HepG2 (cell line): ENCODE measurements around the gene PCGF2. TPM values are rescaled to one million over a fixed set of nuclear protein-coding genes. Genes with fewer than 3 reads are reported as not detected.

Source experiments
- ARNT ChIP-seq: fragments of 450-650 bp; IDR thresholded peaks from 2 replicates; pipeline ENCODE4 v1.6.1; 2017
- CCDC6 ChIP-seq: sonication (generic); formaldehyde crosslinking; IDR thresholded peaks from 2 replicates; pipeline ENCODE4 v1.8.1; 2022; ENCODE audit warnings: mild to moderate bottlenecking, missing genetic modification reagents, moderate library complexity
- DPF2 ChIP-seq: sonication (generic); formaldehyde crosslinking; IDR thresholded peaks from 2 replicates; pipeline ENCODE4 v1.4.0; 2020; ENCODE audit warnings: mild to moderate bottlenecking, low read depth, missing genetic modification reagents, borderline replicate concordance
- FUBP1 ChIP-seq: sonication (generic); formaldehyde crosslinking; IDR thresholded peaks from 2 replicates; pipeline ENCODE4 v1.5.1; 2020; ENCODE audit warnings: missing genetic modification reagents, mild to moderate bottlenecking, borderline replicate concordance
- HBP1 ChIP-seq: IDR thresholded peaks from 2 replicates; pipeline ENCODE4 v1.6.1; 2016; ENCODE audit warnings: low read depth, control low read depth
- JARID2 ChIP-seq: sonication (generic); formaldehyde crosslinking; IDR thresholded peaks from 2 replicates; pipeline ENCODE4 v1.8.1; 2023; ENCODE audit warnings: missing genetic modification reagents, inconsistent platforms; ENCODE audit not compliant: insufficient replicate concordance
- LCORL ChIP-seq, 2 experiments: fragments of 450-650 bp in 1 of 2; sonication (generic) in 1 of 2; formaldehyde crosslinking in 1 of 2; IDR thresholded peaks; 2 replicates each; pipeline versions ENCODE4 v1.5.0 to v1.6.1; 2017 to 2020; ENCODE audit warnings: antibody characterized with exemption in 1 of 2, missing genetic modification reagents in 1 of 2
- NRL ChIP-seq: sonication (generic); formaldehyde crosslinking; IDR thresholded peaks from 2 replicates; pipeline ENCODE4 v1.5.0; 2020; ENCODE audit warnings: missing genetic modification reagents, mild to moderate bottlenecking, moderate library complexity, borderline replicate concordance
- PPARG ChIP-seq: conservative IDR thresholded peaks from 2 replicates; pipeline ENCODE4 v1.6.1; 2016; ENCODE audit warnings: missing biosample characterization, missing genetic modification reagents
- RBM22 ChIP-seq: fragments of 200-400 bp; formaldehyde crosslinking; optimal IDR thresholded peaks from 2 replicates; pipeline ENCODE3; 2017; ENCODE audit warnings: mild to moderate bottlenecking, low read length, moderate library complexity
- RCOR2 ChIP-seq: IDR thresholded peaks from 2 replicates; pipeline ENCODE4 v1.6.1; 2016; ENCODE audit warnings: missing biosample characterization, missing genetic modification reagents
- SOX13 ChIP-seq, 3 experiments: fragments of 450-650 bp in 1 of 3; sonication (generic) in 1 of 3; formaldehyde crosslinking in 1 of 3; IDR thresholded peaks in 2 of 3; conservative IDR thresholded peaks in 1 of 3; 2 replicates each; pipeline versions ENCODE4 v1.5.0 to v1.6.1; 2016 to 2020; ENCODE audit warnings: antibody characterized with exemption in 1 of 3, mild to moderate bottlenecking in 1 of 3, missing compliant biosample characterization in 1 of 3, missing genetic modification reagents in 1 of 3, moderate library complexity in 1 of 3
- ZBTB7A ChIP-seq: sonication (generic); formaldehyde crosslinking; IDR thresholded peaks from 2 replicates; pipeline ENCODE4 v1.8.0; 2022; ENCODE audit warnings: mild to moderate bottlenecking, missing genetic modification reagents
- ZFP36L2 ChIP-seq: sonication (generic); formaldehyde crosslinking; IDR thresholded peaks from 2 replicates; pipeline ENCODE4 v1.4.0; 2020; ENCODE audit warnings: missing genetic modification reagents
- ZNF160 ChIP-seq: sonication (generic); formaldehyde crosslinking; IDR thresholded peaks from 2 replicates; pipeline ENCODE4 v1.8.0; 2022; ENCODE audit warnings: mild to moderate bottlenecking, inconsistent platforms, missing genetic modification reagents
- ZNF337 ChIP-seq: sonication (generic); formaldehyde crosslinking; IDR thresholded peaks from 2 replicates; pipeline ENCODE4 v1.5.1; 2020; ENCODE audit warnings: missing genetic modification reagents, low read depth, mild to moderate bottlenecking, borderline replicate concordance
- ZNF567 ChIP-seq: sonication (generic); formaldehyde crosslinking; IDR thresholded peaks from 2 replicates; pipeline ENCODE4 v1.8.1; 2023; ENCODE audit warnings: mild to moderate bottlenecking, missing genetic modification reagents, borderline replicate concordance
- ZNF703 ChIP-seq: sonication (generic); formaldehyde crosslinking; IDR thresholded peaks from 2 replicates; pipeline ENCODE4 v1.5.1; 2020; ENCODE audit warnings: missing genetic modification reagents, mild to moderate bottlenecking, moderate library complexity, borderline replicate concordance
- ZNF883 ChIP-seq: sonication (generic); formaldehyde crosslinking; IDR thresholded peaks from 2 replicates; pipeline ENCODE4 v1.5.1; 2020; ENCODE audit warnings: mild to moderate bottlenecking, missing genetic modification reagents; ENCODE audit errors: not compliant biosample characterization
- polyA plus RNA-seq, 8 experiments: library from polyadenylated mRNA; depleted of rRNA in 3 of 8; stranded (reverse) in 7 of 8; unstranded in 1 of 8; fragments of >200 nt; fragmentation: Illumina TruSeq in 4 of 8; extraction: Trizol in 4 of 8; gene quantifications; 2 replicates each; pipeline versions ENCODE4 v1.2.1 to v1.2.3, GENCODE V29; 2011 to 2016; ENCODE audit warnings: low read depth in 4 of 8, missing spikeins in 1 of 8, mixed read lengths in 1 of 8; ENCODE audit not compliant: insufficient read depth in 1 of 8
- total RNA-seq, 5 experiments: library from RNA; depleted of rRNA; stranded (reverse); fragments of >200 nt; fragmentation: Illumina TruSeq; extraction: Trizol; gene quantifications; 2 replicates each; pipeline ENCODE4 v1.2.3, GENCODE V29; 2016; ENCODE audit warnings: low read depth in 1 of 5
- TF ChIP-seq, protein P1 (sequence below), 2 experiments: sonication (generic) in 1 of 2; formaldehyde crosslinking in 1 of 2; IDR thresholded peaks; 2 replicates each; pipeline versions ENCODE4 v1.6.1 to v1.9.0; 2014 to 2022; ENCODE audit warnings: antibody characterized with exemption in 1 of 2, borderline replicate concordance in 1 of 2, inconsistent platforms in 1 of 2, low read depth in 1 of 2, missing genetic modification reagents in 1 of 2

Gene PCGF2
- total and polyA plus RNA-seq, 2 of the 13 experiments (the other 11 are each of a cell fraction or from before 2014, with no cell fraction given) = 11.6 to 29.4 TPM

GRCh38 chr17:38716368-38717005 is 31.6 kb downstream of the PCGF2 start (continued):
- TF ChIP-seq, protein P1, sequence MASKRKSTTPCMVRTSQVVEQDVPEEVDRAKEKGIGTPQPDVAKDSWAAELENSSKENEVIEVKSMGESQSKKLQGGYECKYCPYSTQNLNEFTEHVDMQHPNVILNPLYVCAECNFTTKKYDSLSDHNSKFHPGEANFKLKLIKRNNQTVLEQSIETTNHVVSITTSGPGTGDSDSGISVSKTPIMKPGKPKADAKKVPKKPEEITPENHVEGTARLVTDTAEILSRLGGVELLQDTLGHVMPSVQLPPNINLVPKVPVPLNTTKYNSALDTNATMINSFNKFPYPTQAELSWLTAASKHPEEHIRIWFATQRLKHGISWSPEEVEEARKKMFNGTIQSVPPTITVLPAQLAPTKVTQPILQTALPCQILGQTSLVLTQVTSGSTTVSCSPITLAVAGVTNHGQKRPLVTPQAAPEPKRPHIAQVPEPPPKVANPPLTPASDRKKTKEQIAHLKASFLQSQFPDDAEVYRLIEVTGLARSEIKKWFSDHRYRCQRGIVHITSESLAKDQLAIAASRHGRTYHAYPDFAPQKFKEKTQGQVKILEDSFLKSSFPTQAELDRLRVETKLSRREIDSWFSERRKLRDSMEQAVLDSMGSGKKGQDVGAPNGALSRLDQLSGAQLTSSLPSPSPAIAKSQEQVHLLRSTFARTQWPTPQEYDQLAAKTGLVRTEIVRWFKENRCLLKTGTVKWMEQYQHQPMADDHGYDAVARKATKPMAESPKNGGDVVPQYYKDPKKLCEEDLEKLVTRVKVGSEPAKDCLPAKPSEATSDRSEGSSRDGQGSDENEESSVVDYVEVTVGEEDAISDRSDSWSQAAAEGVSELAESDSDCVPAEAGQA (IDR thresholded peaks at IDR 0.05; ENCODE audit: low read depth) = no peak
- TF ChIP-seq, protein P1 (CRISPR knock-in tag; IDR thresholded peaks at IDR 0.05; ENCODE audit: borderline replicate concordance) = no peak
- no peak for TF ChIP-seq LCORL (IDR thresholded peaks at IDR 0.05)
- no peak for TF ChIP-seq LCORL (CRISPR knock-in tag; IDR thresholded peaks at IDR 0.05)
- no peak for TF ChIP-seq CCDC6
- TF ChIP-seq SOX13 (IDR thresholded peaks at IDR 0.05) = no peak
- no peak for TF ChIP-seq SOX13 (CRISPR knock-in tag; conservative IDR thresholded peaks at IDR 0.05 in 1 of 2, IDR thresholded peaks at IDR 0.05 in 1 of 2)
- TF ChIP-seq DPF2 (CRISPR knock-in tag) = no peak
- no peak for TF ChIP-seq JARID2 (CRISPR knock-in tag)
- no peak for TF ChIP-seq NRL
- no peak for TF ChIP-seq ZNF883 (CRISPR knock-in tag)
- no peak for TF ChIP-seq ARNT
- TF ChIP-seq FUBP1 (CRISPR knock-in tag) = no peak
- no peak for TF ChIP-seq HBP1
- TF ChIP-seq ZNF337 (CRISPR knock-in tag) = no peak
- no peak for TF ChIP-seq ZNF703 (CRISPR knock-in tag)
- TF ChIP-seq ZNF160 (CRISPR knock-in tag) = no peak
- TF ChIP-seq ZBTB7A (CRISPR knock-in tag) = no peak
- no peak for TF ChIP-seq PPARG
- no peak for TF ChIP-seq RCOR2 (CRISPR knock-in tag)
- TF ChIP-seq ZNF567 (CRISPR knock-in tag) = no peak
- no peak for TF ChIP-seq ZFP36L2 (CRISPR knock-in tag)
- TF ChIP-seq RBM22 = peak; percentile 17
